Gastroesophageal sphincter (tissue), 3 donors: ENCODE results near the gene ADGRD1.

Experiments
- CTCF ChIP-seq, 4 experiments: fragments of 200-600 bp in 2 of 4; fragments of 450-650 bp in 2 of 4; sonication (generic) in 1 of 4; IDR thresholded peaks; one replicate each; pipeline ENCODE4 v1.5.1; 2017 to 2019; ENCODE audit warnings: antibody characterized with exemption in 4 of 4, mild to moderate bottlenecking in 2 of 4, moderate library complexity in 2 of 4
- EP300 ChIP-seq: sonication (generic); formaldehyde crosslinking; IDR thresholded peaks from one replicate; pipeline ENCODE4 v1.6.1; 2017; ENCODE audit warnings: antibody characterized with exemption, mild to moderate bottlenecking
- POLR2A ChIP-seq, 2 donors: fragments of 450-650 bp; IDR thresholded peaks; one replicate each; pipeline ENCODE4 v1.6.1; 2017; ENCODE audit warnings: antibody characterized with exemption in 2 of 2, mild to moderate bottlenecking in 2 of 2, moderate library complexity in 1 of 2
- POLR2AphosphoS5 ChIP-seq: sonication (generic); formaldehyde crosslinking; IDR thresholded peaks from one replicate; pipeline ENCODE4 v1.6.1; 2017; ENCODE audit warnings: antibody characterized with exemption

GRCh38 chr12:131189781-131190180, 236.1 kb downstream of the ADGRD1 start:
- no peak for TF ChIP-seq CTCF (IDR thresholded peaks at IDR 0.05)
- no peak for TF ChIP-seq POLR2A (IDR thresholded peaks at IDR 0.05)
- no peak for TF ChIP-seq POLR2AphosphoS5
- no peak for TF ChIP-seq EP300
